HG03025 (cell line): ENCODE measurements around the gene H2BK1.

Experiments
- ATAC-seq: cut with Tn5 transposase; IDR thresholded peaks from one replicate; pipeline ENCODE4 v1.9.1; 2021; ENCODE audit warnings: mild to moderate bottlenecking, moderate library complexity; ENCODE audit not compliant: unreplicated experiment, low FRiP score

H2BK1 gene

GRCh38 chr7:151232917-151233701 is 22.8 kb upstream of the H2BK1 start:
- no peak for ATAC-seq

- ATAC-seq: peak; percentile 97
Observed at GRCh38 chr7:151232091-151232916, 22.0 kb upstream of the H2BK1 start, which contains the start of gene CHPF2. Gene CHPF2, plus strand, starts transcription at chr7:151232483. Its CDS starts 1,529 bp downstream, at chr7:151234012.

DNA sequence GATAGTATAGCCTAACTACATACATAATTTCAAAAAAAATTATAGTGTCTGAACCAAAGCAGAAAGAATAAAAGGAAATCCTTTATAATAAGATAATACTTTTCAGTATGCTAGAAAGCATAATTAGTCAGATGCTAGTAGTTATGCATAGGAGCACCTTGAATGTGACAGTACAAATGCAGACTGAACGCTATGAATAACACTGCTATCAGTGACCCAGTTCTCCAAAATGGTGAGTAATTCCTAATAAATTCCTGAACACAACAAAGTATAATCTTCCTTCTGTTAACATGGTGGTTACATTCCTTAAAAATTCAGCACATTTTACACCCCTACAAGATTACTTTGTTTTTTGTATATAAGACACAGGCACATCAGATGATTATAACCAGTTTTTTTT is 20.8 kb upstream of the H2BK1 start:
- no peak for ATAC-seq

GRCh38 chr7:151229249-151229648 is 19.0 kb upstream of the H2BK1 start:
- ATAC-seq: no peak

GRCh38 chr7:151228024-151228866 is 18.0 kb upstream of the H2BK1 start:
- ATAC-seq: no peak

DNA sequence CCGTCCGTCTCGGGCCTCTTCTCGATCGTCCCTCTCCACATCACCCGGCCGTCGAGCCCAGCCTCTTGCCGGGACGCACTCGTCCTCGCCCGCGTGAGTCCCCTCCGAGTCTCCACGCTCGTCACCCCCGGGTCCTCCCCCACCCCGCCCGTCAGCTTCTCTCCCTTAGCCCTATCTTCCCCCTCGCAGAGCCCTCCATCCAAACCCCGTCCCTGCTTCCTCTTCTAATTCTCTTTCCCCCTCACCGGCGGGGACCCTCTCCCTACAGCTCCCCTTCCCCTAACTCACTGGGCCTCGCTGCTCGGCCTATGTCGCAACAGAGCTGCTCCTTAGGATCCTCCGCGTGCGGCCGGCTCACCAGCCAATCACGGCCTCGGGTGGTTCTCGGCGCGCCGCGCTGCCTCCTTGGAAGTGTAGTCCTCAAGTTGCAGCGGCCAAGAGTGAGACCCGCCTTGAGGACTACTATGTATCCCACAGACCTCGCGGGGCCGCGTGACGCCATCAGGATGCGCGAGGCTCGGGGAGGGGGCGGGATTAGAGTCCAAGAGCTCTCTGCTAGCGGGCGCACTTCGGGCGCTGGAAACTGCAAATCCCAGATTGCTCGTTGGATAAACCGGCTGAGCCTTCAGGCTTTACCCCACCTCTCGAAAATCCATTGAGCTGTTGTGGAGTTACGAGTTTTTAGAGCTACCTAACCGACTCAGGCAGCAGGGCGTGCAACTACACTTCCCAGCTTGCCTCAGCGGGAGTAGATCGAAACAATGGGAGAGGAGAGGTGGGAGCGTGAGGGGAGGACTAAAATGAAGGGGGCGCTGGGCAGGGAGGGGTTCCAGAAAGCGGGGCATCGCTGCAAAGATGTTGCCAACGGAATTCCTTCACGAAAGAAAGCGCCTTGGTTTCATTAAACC is 16.8 kb upstream of the H2BK1 start, which contains the start of gene ABCF2:
Gene ABCF2 (minus strand): TSS at position 331 of the 908 bp plus-strand sequence. CDS start 747 bp downstream, outside the sequence.
- peak; percentile 99 for ATAC-seq

GRCh38 chr7:151226560-151226874 is 16.2 kb upstream of the H2BK1 start:
- ATAC-seq: no peak

- no peak for ATAC-seq
Observed at GRCh38 chr7:151225948-151226510, 15.7 kb upstream of the H2BK1 start.

DNA sequence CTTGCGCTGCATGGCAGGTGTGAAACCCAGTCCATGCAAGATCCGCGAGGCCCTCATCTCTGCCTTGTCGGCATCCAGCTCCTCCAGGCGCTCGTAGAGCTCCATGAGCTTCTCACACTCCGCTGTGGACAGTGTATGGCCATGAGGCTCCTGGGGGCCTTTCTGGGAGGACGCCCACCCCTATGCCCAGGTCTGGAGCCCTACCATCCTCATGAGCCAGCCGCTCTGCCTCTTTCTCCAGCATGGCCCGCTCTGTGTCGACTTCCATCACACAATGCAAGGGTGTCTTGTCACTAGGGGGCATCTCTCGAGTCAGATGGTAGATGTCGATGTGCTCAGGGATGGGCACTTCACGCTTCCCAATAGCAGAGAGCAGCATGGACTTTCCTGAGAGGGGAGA is 13.4 kb upstream of the H2BK1 start:
- no peak for ATAC-seq

GRCh38 chr7:151218170-151218569 is 7.9 kb upstream of the H2BK1 start:
- no peak for ATAC-seq

DNA sequence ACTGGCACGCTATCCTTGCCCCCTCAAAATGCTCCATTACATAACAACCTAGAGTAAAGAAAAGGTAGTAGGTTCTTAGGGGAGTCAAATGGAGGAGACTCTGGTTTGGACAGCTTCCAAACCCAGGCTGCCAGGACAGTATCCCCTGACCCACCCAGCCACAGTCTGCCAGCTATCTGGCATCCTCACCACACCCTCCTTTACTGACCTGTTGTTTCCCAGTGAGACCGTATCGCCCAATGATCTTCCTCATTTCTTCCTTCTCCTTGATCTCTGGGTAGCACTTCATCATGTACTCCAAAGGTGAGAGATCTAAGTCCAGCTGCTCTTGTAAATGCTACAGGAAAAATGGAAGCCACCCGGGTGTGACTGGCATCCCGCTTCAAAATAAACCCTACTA is 5.1 kb upstream of the H2BK1 start:
- no peak for ATAC-seq

DNA sequence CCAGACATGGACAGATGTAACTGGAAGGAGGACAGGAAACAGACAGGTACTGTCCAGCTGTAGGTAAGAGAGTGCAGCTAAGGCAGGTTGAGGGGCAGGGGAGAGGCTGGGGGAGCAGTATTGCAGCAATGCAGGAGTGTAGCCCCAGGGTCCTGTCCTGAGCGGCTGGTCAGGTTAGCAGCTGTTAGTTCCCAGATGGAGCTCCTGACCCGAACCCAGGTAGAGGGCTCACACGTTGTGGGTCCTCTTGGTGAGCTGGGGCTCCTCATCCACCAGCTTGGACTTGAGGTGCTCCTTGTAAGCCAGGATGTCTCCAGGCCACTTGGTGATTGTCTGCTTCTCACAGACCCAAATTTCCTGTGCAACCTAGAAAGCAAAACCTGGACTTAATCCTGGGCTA is 3.5 kb upstream of the H2BK1 start:
- ATAC-seq: no peak

- ATAC-seq: no peak
Observed at GRCh38 chr7:151212626-151213025, 2.3 kb upstream of the H2BK1 start.

DNA sequence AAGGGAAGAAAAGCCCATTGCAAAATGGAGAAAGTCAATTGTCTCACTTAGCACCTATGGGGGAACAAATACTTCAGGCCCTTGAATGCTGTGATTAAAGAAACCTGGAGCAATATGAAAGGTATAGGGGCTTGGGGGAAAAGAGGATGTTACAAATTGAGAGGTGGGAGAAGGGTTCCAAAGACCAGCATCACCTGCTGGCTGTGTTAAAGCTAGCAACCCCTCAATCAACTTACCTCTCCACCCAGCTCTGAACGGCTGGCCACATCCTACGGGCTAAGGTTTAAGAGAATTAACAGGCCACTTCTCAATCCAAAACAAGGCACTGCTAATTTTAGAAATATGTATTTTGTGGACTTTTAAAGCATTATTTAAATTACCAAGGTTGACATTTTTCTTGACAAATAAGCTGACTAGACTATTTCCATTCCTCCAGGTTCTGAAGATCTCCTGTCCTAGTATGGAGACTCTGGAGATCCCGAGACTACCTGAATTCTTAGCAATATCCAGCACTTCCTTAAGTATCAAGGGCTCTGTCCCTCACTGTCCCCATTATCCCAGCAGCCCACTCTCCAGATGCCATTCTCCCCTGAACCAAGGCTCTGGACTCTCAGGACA is 976 bp upstream of the H2BK1 start:
- ATAC-seq: no peak

DNA sequence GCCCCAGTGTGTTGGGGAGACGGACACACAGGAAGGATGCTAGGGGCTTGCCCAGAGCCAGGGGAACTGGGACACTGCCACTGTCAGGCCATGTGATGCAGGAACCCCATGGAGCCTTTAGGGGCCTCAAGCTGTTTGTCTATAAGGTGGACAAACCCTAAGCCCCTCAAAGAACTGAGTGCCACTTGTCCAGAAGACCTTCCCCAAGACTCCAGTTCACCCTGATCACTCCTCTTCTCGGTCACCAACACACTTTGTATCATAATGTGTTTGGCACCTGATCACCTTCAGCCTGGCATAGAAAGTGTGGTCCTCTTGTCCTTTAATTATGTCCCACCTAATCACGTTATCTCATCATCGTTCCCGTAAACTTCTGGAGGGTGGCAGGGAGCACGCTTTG is 700 bp downstream of the H2BK1 start:
- no peak for ATAC-seq

- no peak for ATAC-seq
Observed at GRCh38 chr7:151208253-151208862, 1.9 kb downstream of the H2BK1 start.

GRCh38 chr7:151207804-151208203 is 2.5 kb downstream of the H2BK1 start:
- no peak for ATAC-seq

- ATAC-seq: no peak
Observed at GRCh38 chr7:151207315-151207714, 3.0 kb downstream of the H2BK1 start.

- no peak for ATAC-seq
Observed at GRCh38 chr7:151206914-151207313, 3.4 kb downstream of the H2BK1 start.
